Nephron progenitor cell (in vitro differentiated cells): Measurements from ENCODE around the gene TRIM9.

Experiments used
- DNase-seq: peaks from one replicate; pipeline ENCODE4 v3.0.0; 2021
- H3K27ac Mint-ChIP-seq: 2 replicates; pipeline ENCODE4 v1.8.0; 2021; ENCODE audit warnings: mild to moderate bottlenecking, moderate library complexity, mixed read lengths
- H3K27me3 Mint-ChIP-seq: 2 replicates; pipeline ENCODE4 v1.8.0; 2021; ENCODE audit warnings: mild to moderate bottlenecking, low read depth, mixed read lengths; ENCODE audit not compliant: poor library complexity
- H3K36me3 Mint-ChIP-seq: 2 replicates; pipeline ENCODE4 v1.8.0; 2021; ENCODE audit warnings: low read depth, mixed read lengths
- H3K4me1 Mint-ChIP-seq: 2 replicates; pipeline ENCODE4 v1.8.0; 2021; ENCODE audit warnings: mixed read lengths
- H3K4me3 Mint-ChIP-seq: 2 replicates; pipeline ENCODE4 v1.8.0; 2021; ENCODE audit warnings: mild to moderate bottlenecking, moderate library complexity, mixed read lengths
- H3K9me3 Mint-ChIP-seq: 2 replicates; pipeline ENCODE4 v1.8.0; 2021; ENCODE audit warnings: mild to moderate bottlenecking, moderate library complexity, mixed read lengths
- CTCF ChIP-seq: fragments of 200-600 bp; sonication (generic); IDR thresholded peaks from 2 replicates; pipeline ENCODE4 v1.5.0; 2021; ENCODE audit warnings: antibody characterized with exemption

TRIM9 gene

GRCh38 chr14:51008446-51008845, 86.5 kb downstream of the TRIM9 start:
- TF ChIP-seq CTCF = no peak
- no peak for DNase-seq
- Mint-ChIP-seq H3K4me1 (peaks cover 23% of the 10 kb centered on the region), H3K27ac (no peak overlapping the region), H3K9me3 (no peaks in the 10 kb centered on the region), H3K36me3 (no peaks in the 10 kb centered on the region), H3K4me3 (no peak overlapping the region), H3K27me3 (no peaks in the 10 kb centered on the region)

GRCh38 chr14:51006781-51007211, 88.1 kb downstream of the TRIM9 start:
- Mint-ChIP-seq H3K27me3 (no peaks in the 10 kb centered on the region), H3K4me3 (no peak overlapping the region), H3K4me1 (peaks cover 35% of the 10 kb centered on the region), H3K27ac (no peak overlapping the region), H3K36me3 (no peaks in the 10 kb centered on the region), H3K9me3 (no peaks in the 10 kb centered on the region)
- no peak for TF ChIP-seq CTCF
- no peak for DNase-seq

GRCh38 chr14:51006324-51006723, 88.6 kb downstream of the TRIM9 start:
- H3K9me3 Mint-ChIP-seq = no peaks in the 10 kb centered on the region
- no peak for DNase-seq
- no peak overlapping the region for H3K27ac Mint-ChIP-seq
- peaks cover 35% of the 10 kb centered on the region for H3K4me1 Mint-ChIP-seq
- H3K36me3 Mint-ChIP-seq = no peaks in the 10 kb centered on the region
- H3K27me3 Mint-ChIP-seq = peaks cover 4% of the 10 kb centered on the region
- no peak for TF ChIP-seq CTCF
- H3K4me3 Mint-ChIP-seq = no peak overlapping the region

GRCh38 chr14:51004801-51005526, 89.9 kb downstream of the TRIM9 start:
- H3K36me3 Mint-ChIP-seq = no peaks in the 10 kb centered on the region
- TF ChIP-seq CTCF = no peak
- H3K27ac Mint-ChIP-seq = no peak overlapping the region
- H3K4me3 Mint-ChIP-seq = no peak overlapping the region
- no peak for DNase-seq
- peaks cover 35% of the 10 kb centered on the region for H3K4me1 Mint-ChIP-seq
- peaks cover 5% of the 10 kb centered on the region for H3K27me3 Mint-ChIP-seq
- H3K9me3 Mint-ChIP-seq = no peaks in the 10 kb centered on the region

- DNase-seq = no peak
- TF ChIP-seq CTCF = no peak
- Mint-ChIP-seq H3K27me3 (peaks cover 5% of the 10 kb centered on the region), H3K4me1 (peaks cover 35% of the 10 kb centered on the region), H3K4me3 (no peak overlapping the region), H3K27ac (no peak overlapping the region), H3K9me3 (no peaks in the 10 kb centered on the region), H3K36me3 (no peaks in the 10 kb centered on the region)
These were observed 90.5 kb downstream of the TRIM9 start for GRCh38 chr14:51004352-51004800.

- no peak for TF ChIP-seq CTCF
- H3K4me3 Mint-ChIP-seq = no peak overlapping the region
- no peaks in the 10 kb centered on the region for H3K36me3 Mint-ChIP-seq
- peaks cover 5% of the 10 kb centered on the region for H3K27me3 Mint-ChIP-seq
- H3K4me1 Mint-ChIP-seq = peaks cover 35% of the 10 kb centered on the region
- no peaks in the 10 kb centered on the region for H3K9me3 Mint-ChIP-seq
- H3K27ac Mint-ChIP-seq = no peak overlapping the region
- no peak for DNase-seq
These were observed 92.4 kb downstream of the TRIM9 start for GRCh38 chr14:51002406-51002999.
